ENCODE data around the gene LSM7. TPM values are rescaled to one million over a fixed set of nuclear protein-coding genes. Genes with fewer than 3 reads are reported as not detected.

LSM7 gene
- total and polyA plus RNA-seq, 9 of the 15 experiments (the other 6 are each of a cell fraction or from before 2014, with no cell fraction given): 40.5 to 690 (median 265) TPM

DNA sequence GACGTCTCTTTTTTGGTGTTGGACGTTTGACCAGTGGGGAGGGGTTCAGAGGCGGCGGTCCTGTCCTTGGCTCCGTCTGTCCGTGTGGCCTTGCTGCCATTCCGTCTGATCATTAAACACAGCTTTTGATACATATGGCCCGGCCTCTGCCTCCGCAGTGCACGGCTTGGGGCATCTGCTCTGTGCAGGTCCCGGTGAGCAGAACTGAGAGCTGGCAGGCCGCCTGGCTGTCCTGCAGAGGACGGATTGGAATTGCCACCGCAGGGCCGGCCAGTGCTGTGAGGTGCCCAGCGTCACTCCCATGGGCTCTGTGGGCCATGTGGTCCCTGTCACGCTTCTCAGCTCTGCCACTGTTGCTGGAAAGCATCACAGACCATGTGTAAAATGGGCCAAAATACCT, 26.3 kb upstream of the LSM7 start:
- H3K9me3 ChIP-seq (replicated peaks; ENCODE audit: control insufficient read depth, insufficient read depth, low read depth, low read length): no peaks in the 10 kb centered on the region; the same call in 1 of the 2 replicates
- peaks cover 8 to 15% of the 10 kb centered on the region in 2 experiments; a peak in 3 of 5 replicates for H3K27me3 ChIP-seq (ENCODE audit: control insufficient read depth in 2 of 2, insufficient read depth in 2 of 2, low read length in 2 of 2)
- H3K9ac ChIP-seq (ENCODE audit: insufficient read depth in 1 of 2, low read depth in 2 of 2, low read length in 2 of 2): no peak overlapping the region
- H3K36me3 ChIP-seq (ENCODE audit: control insufficient read depth, insufficient read depth, low read length): peaks cover 27% of the 10 kb centered on the region; the same call in 2 of the 3 replicates
- H3K79me2 ChIP-seq (ENCODE audit: control insufficient read depth, insufficient read depth, low read length): no peaks in the 10 kb centered on the region
- TF ChIP-seq JUN (IDR thresholded peaks at IDR 0.05; ENCODE audit: borderline replicate concordance, low read depth, low read length): no peak
- no peak for TF ChIP-seq JUN (CRISPR knock-in tag; IDR thresholded peaks at IDR 0.05; ENCODE audit: borderline replicate concordance)
- TF ChIP-seq ADNP (tag; IDR thresholded peaks at IDR 0.05): no peak
- no peak overlapping the region for H3K4me2 ChIP-seq (ENCODE audit: insufficient read depth, low read length)
- ChIA-PET CTCF (ENCODE audit: low intra/inter-chr PET ratio) (no interaction called here), POLR2A (interaction anchor here (0.6 to 1.4 kb wide), 2 partner anchors 9 to 17 kb away, joined by 3 read pairs; no protein-coding TSS in a partner anchor)
- no TSS peak for BruUV-seq (replicated peaks)
- WGBS (ENCODE audit: insufficient coverage, low coverage, missing lambda C conversion rate): 84% methylated on average over 13 of the region's 17 CpGs
- H3K4me3 ChIP-seq: no peak overlapping the region
- in situ Hi-C loops (cut with MboI): no loop called here
- no peak overlapping the region for H3K27ac ChIP-seq (ENCODE audit: extremely low read depth, low read depth, low read length)
- H3K9me1 ChIP-seq (ENCODE audit: control insufficient read depth, insufficient read depth, low read length): peaks cover 2% of the 10 kb centered on the region
- no peak for FAIRE-seq
- no peaks in the 10 kb centered on the region for H4K20me1 ChIP-seq (replicated peaks; ENCODE audit: control insufficient read depth, insufficient read depth, low read length)
- ATAC-seq: no peak
- DNase-seq (ENCODE audit: extremely low read depth in 1 of 4, low spot score in 3 of 4): no peak
- H2AFZ ChIP-seq (ENCODE audit: low read depth, low read length): no peak overlapping the region
- peaks cover 0 to 37% of the 10 kb centered on the region in 2 experiments; a peak in 3 of 5 replicates for H3K4me1 ChIP-seq (replicated peaks in 1 of 2; ENCODE audit: control insufficient read depth in 2 of 2, insufficient read depth in 2 of 2, low read length in 2 of 2)
- intact Hi-C loops (cut with micrococcal nuclease): no loop called here

DNA sequence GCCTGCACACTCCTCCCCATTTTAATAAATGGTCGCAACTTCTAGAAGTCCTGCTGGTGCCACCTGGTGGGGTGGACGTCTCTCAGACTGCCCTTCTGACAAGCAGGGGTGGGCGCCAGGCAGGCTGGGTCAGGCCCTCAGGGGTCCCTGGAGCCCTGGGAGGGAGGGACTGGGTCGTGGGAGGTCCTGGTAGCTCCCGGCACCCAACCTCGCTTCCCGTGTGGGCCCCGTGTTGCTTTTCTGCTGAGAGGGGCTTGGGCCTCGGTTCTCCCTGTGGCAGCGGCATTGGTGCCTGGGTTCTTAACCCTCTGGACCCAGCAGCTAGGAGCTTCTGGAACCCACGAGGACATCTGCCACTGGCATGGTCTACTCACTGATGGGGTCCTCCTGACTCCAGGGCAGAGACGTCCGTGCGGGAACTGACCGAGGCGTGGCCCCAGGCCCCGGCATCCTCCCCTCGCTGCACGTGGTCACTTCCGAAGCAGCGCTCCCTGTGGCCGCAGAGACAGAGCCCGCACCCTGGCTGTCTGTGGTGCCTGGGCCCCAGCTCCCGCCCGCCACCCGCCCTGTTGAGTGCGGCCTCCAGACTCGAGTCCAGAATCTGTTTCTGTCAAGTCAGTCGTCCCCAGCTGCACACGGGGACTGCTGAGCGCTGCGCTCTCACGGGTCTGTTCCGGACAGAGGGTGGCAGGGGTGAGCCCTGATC, 25.7 kb upstream of the LSM7 start:
- no TSS peak for BruUV-seq (replicated peaks)
- WGBS (ENCODE audit: insufficient coverage, low coverage, missing lambda C conversion rate): 89% methylated on average over 28 of the region's 34 CpGs
- ATAC-seq (no peak), FAIRE-seq (no peak), DNase-seq (ENCODE audit: extremely low read depth in 1 of 4, low spot score in 3 of 4) (no peak)
- peaks cover 29% of the 10 kb centered on the region; the same call in 2 of the 3 replicates for H3K36me3 ChIP-seq (ENCODE audit: control insufficient read depth, insufficient read depth, low read length)
- H4K20me1 ChIP-seq (replicated peaks; ENCODE audit: control insufficient read depth, insufficient read depth, low read length): no peaks in the 10 kb centered on the region
- peaks cover 2% of the 10 kb centered on the region for H3K9me1 ChIP-seq (ENCODE audit: control insufficient read depth, insufficient read depth, low read length)
- peaks cover 0 to 36% of the 10 kb centered on the region in 2 experiments; a peak in 3 of 5 replicates for H3K4me1 ChIP-seq (replicated peaks in 1 of 2; ENCODE audit: control insufficient read depth in 2 of 2, insufficient read depth in 2 of 2, low read length in 2 of 2)
- H3K9ac ChIP-seq (ENCODE audit: insufficient read depth in 1 of 2, low read depth in 2 of 2, low read length in 2 of 2): peak overlapping the region in 1 of 2 experiments; percentile 45; a peak in 1 of 4 replicates
- H3K4me2 ChIP-seq (ENCODE audit: insufficient read depth, low read length): no peak overlapping the region
- CTCF ChIA-PET (ENCODE audit: low intra/inter-chr PET ratio): no interaction called here
- no peaks in the 10 kb centered on the region; the same call in 1 of the 2 replicates for H3K9me3 ChIP-seq (replicated peaks; ENCODE audit: control insufficient read depth, insufficient read depth, low read depth, low read length)
- no peak overlapping the region for H3K4me3 ChIP-seq
- POLR2A ChIA-PET: interaction anchor here (0.6 to 1.4 kb wide), 2 partner anchors 8 to 17 kb away, joined by 3 read pairs; no protein-coding TSS in a partner anchor
- H3K27me3 ChIP-seq (ENCODE audit: control insufficient read depth in 2 of 2, insufficient read depth in 2 of 2, low read length in 2 of 2): peaks cover 6 to 11% of the 10 kb centered on the region in 2 experiments; a peak in 3 of 5 replicates
- in situ Hi-C loops (cut with MboI): no loop called here
- intact Hi-C loops (cut with micrococcal nuclease): no loop called here
- no peak overlapping the region for H2AFZ ChIP-seq (ENCODE audit: low read depth, low read length)
- no peaks in the 10 kb centered on the region for H3K79me2 ChIP-seq (ENCODE audit: control insufficient read depth, insufficient read depth, low read length)
- TF ChIP-seq FUS (optimal IDR thresholded peaks at IDR 0.05; ENCODE audit: low read depth, low read length) (no peak), POLR2G (IDR thresholded peaks at IDR 0.05; ENCODE audit: low read depth, low read length) (0 out of 2 replicates have a peak, but pooled peaks have one; percentile 17)
- no peak overlapping the region for H3K27ac ChIP-seq (ENCODE audit: extremely low read depth, low read depth, low read length)

All from K562 (cell line).